ENCODE measurements around the gene EPRS1. TPM values are rescaled to one million over a fixed set of nuclear protein-coding genes. Genes with fewer than 3 reads are reported as not detected.
"Not testable (repeated sequence)": the region's sequence is repeated elsewhere in the genome, so short reads cannot be mapped to it uniquely, and the experiment has no call there.

Gene EPRS1
- polyA plus RNA-seq = 10 to 100 TPM; 36.1 to 51.8 (median 39.6) TPM

- Mint-ChIP-seq H3K9me3 (no peaks in the 10 kb centered on the region), H3K4me3 (peak within 1 kb of the TSS; percentile 89 to 97 (median 92)), H3K4me1 (peaks cover 38 to 43% of the 10 kb centered on the region in 2 donors), H3K27me3 (ENCODE audit: low read depth in 3 of 3) (peaks cover 4 to 13% (median 13%) of the 10 kb centered on the region in 3 donors), H3K36me3 (no peaks in the 10 kb centered on the region), H3K27ac (peak within 1 kb of the TSS; percentile 86 to 97 (median 95))
- peak; percentile 95 to 97 (median 96) for DNase-seq
Observed at GRCh38 chr1:220046052-220046930, at the start of gene EPRS1. TSS of gene EPRS1 (minus strand) at chr1:220046505. CDS start at chr1:220046388, 117 bp downstream.

GRCh38 chr1:220094016-220094911 is 48.0 kb upstream of the EPRS1 start, which contains the start of gene IARS2:
TSS of gene IARS2 (plus strand) at chr1:220094132. CDS start at chr1:220094217, 85 bp downstream.
- Mint-ChIP-seq H3K4me1 (peaks cover 35 to 45% of the 10 kb centered on the region in 2 donors), H3K4me3 (peak within 1 kb of the TSS; percentile 76 to 84 (median 82)), H3K27me3 (ENCODE audit: low read depth in 3 of 3) (peaks cover 5 to 12% (median 11%) of the 10 kb centered on the region in 3 donors), H3K36me3 (peaks cover 8 to 12% (median 10%) of the 10 kb centered on the region in 3 donors), H3K9me3 (no peaks in the 10 kb centered on the region), H3K27ac (peak within 1 kb of the TSS; percentile 16 to 81 (median 73))
- DNase-seq = peak in 2 of 3 donors; percentile 88 to 89

GRCh38 chr1:220093361-220094015 is 47.2 kb upstream of the EPRS1 start:
- peak in 1 of 3 donors; percentile 84 for DNase-seq
- Mint-ChIP-seq H3K9me3 (no peaks in the 10 kb centered on the region), H3K4me1 (peaks cover 38 to 49% of the 10 kb centered on the region in 2 donors), H3K27ac (peak overlapping the region; percentile 16 to 81 (median 66)), H3K27me3 (ENCODE audit: low read depth in 3 of 3) (peaks cover 5 to 12% (median 11%) of the 10 kb centered on the region in 3 donors), H3K4me3 (peak overlapping the region; percentile 50 to 82 (median 69)), H3K36me3 (peaks cover 8 to 12% (median 10%) of the 10 kb centered on the region in 3 donors)

- peaks cover 5 to 12% (median 11%) of the 10 kb centered on the region in 3 donors for H3K27me3 Mint-ChIP-seq (ENCODE audit: low read depth in 3 of 3)
- no peaks in the 10 kb centered on the region for H3K9me3 Mint-ChIP-seq
- H3K36me3 Mint-ChIP-seq = peaks cover 4 to 7% (median 6%) of the 10 kb centered on the region in 3 donors
- H3K27ac Mint-ChIP-seq = no peak overlapping the region
- peaks cover 36 to 44% of the 10 kb centered on the region in 2 donors for H3K4me1 Mint-ChIP-seq
- H3K4me3 Mint-ChIP-seq = peak overlapping the region in 2 of 5 donors; percentile 74 to 82
- no peak for DNase-seq
Observed at GRCh38 chr1:220092694-220093093, 46.4 kb upstream of the EPRS1 start.

- DNase-seq = peak; percentile 97
- peaks cover 6 to 11% (median 9%) of the 10 kb centered on the region in 3 donors for H3K27me3 Mint-ChIP-seq (ENCODE audit: low read depth in 3 of 3)
- no peaks in the 10 kb centered on the region for H3K36me3 Mint-ChIP-seq
- no peaks in the 10 kb centered on the region for H3K9me3 Mint-ChIP-seq
- peak within 1 kb of the TSS; percentile 78 to 96 (median 90) for H3K27ac Mint-ChIP-seq
- peak within 1 kb of the TSS; percentile 90 to 98 (median 96) for H3K4me3 Mint-ChIP-seq
- peaks cover 26 to 31% of the 10 kb centered on the region in 2 donors for H3K4me1 Mint-ChIP-seq
Observed at GRCh38 chr1:220089650-220090556, 43.6 kb upstream of the EPRS1 start, which contains the start of gene BPNT1. TSS of gene BPNT1 (minus strand) at chr1:220089788. CDS start at chr1:220079846, 9,942 bp downstream.

- not testable (repeated sequence) for DNase-seq, H3K4me3 Mint-ChIP-seq, H3K27ac Mint-ChIP-seq, H3K9me3 Mint-ChIP-seq, H3K36me3 Mint-ChIP-seq
- H3K4me1 Mint-ChIP-seq = peaks cover 17 to 18% of the 10 kb centered on the region in 2 donors
- peaks cover 6 to 11% (median 9%) of the 10 kb centered on the region in 3 donors for H3K27me3 Mint-ChIP-seq (ENCODE audit: low read depth in 3 of 3)
Observed at GRCh38 chr1:220086261-220086686, 40.0 kb upstream of the EPRS1 start.

GRCh38 chr1:220084460-220084859 is 38.2 kb upstream of the EPRS1 start:
- H3K27me3 Mint-ChIP-seq (ENCODE audit: low read depth in 3 of 3) = peaks cover 1 to 2% (median 1%) of the 10 kb centered on the region in 3 donors

GRCh38 chr1:220077887-220078286 is 31.6 kb upstream of the EPRS1 start:
- no peak overlapping the region for H3K27ac Mint-ChIP-seq
- H3K9me3 Mint-ChIP-seq = no peaks in the 10 kb centered on the region
- no peak for DNase-seq
- no peak overlapping the region for H3K4me3 Mint-ChIP-seq
- H3K27me3 Mint-ChIP-seq (ENCODE audit: low read depth in 3 of 3) = peaks cover 0 to 1% (median 0%) of the 10 kb centered on the region in 3 donors
- peaks cover 4 to 11% of the 10 kb centered on the region in 2 donors for H3K4me1 Mint-ChIP-seq
- peaks cover 10 to 25% (median 13%) of the 10 kb centered on the region in 3 donors for H3K36me3 Mint-ChIP-seq

More at GRCh38 chr1:220084460-220084859, 38.2 kb upstream of the EPRS1 start:
- Mint-ChIP-seq H3K27ac (no peak overlapping the region), H3K4me3 (no peak overlapping the region), H3K9me3 (no peaks in the 10 kb centered on the region), H3K4me1 (peaks cover 10 to 23% of the 10 kb centered on the region in 2 donors), H3K36me3 (peaks cover 0 to 11% (median 0%) of the 10 kb centered on the region in 3 donors)
- no peak for DNase-seq

- Mint-ChIP-seq H3K27me3 (ENCODE audit: low read depth in 3 of 3) (peaks cover 0 to 1% (median 0%) of the 10 kb centered on the region in 3 donors), H3K27ac (peak overlapping the region in 1 of 6 donors; percentile 9), H3K4me3 (no peak overlapping the region), H3K36me3 (peaks cover 13 to 29% (median 15%) of the 10 kb centered on the region in 3 donors), H3K9me3 (no peaks in the 10 kb centered on the region), H3K4me1 (peaks cover 4 to 11% of the 10 kb centered on the region in 2 donors)
- no peak for DNase-seq
Observed at GRCh38 chr1:220076861-220077762, 30.8 kb upstream of the EPRS1 start.

GRCh38 chr1:220067269-220068204 is 21.2 kb upstream of the EPRS1 start:
- no peak overlapping the region for H3K27ac Mint-ChIP-seq
- no peak for DNase-seq
- no peaks in the 10 kb centered on the region for H3K4me1 Mint-ChIP-seq
- H3K36me3 Mint-ChIP-seq = peaks cover 17 to 44% (median 34%) of the 10 kb centered on the region in 3 donors
- H3K4me3 Mint-ChIP-seq = no peak overlapping the region
- no peaks in the 10 kb centered on the region for H3K27me3 Mint-ChIP-seq (ENCODE audit: low read depth in 3 of 3)
- H3K9me3 Mint-ChIP-seq = no peaks in the 10 kb centered on the region
